SKM-1 (cell line): Measurements from ENCODE around the gene PIGZ.

ENCODE experiments used
- DNase-seq: peaks from one replicate; lab custom pipeline; 2025; ENCODE audit not compliant: unreplicated experiment; lab: John Stamatoyannopoulos, UW

The PIGZ gene, protein sequence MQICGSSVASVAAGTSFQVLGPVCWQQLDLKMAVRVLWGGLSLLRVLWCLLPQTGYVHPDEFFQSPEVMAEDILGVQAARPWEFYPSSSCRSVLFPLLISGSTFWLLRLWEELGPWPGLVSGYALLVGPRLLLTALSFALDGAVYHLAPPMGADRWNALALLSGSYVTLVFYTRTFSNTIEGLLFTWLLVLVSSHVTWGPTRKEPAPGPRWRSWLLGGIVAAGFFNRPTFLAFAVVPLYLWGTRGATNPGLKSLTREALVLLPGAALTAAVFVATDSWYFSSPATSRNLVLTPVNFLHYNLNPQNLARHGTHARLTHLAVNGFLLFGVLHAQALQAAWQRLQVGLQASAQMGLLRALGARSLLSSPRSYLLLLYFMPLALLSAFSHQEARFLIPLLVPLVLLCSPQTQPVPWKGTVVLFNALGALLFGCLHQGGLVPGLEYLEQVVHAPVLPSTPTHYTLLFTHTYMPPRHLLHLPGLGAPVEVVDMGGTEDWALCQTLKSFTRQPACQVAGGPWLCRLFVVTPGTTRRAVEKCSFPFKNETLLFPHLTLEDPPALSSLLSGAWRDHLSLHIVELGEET

GRCh38 chr3:196968233-196969133 is at the start of gene PIGZ:
Gene PIGZ, minus strand, starts transcription at chr3:196968833. Its CDS starts 16,802 bp downstream, at chr3:196952031.
- DNase-seq, result no peak

- no peak for DNase-seq
Measured at GRCh38 chr3:197017003-197017402, 48.4 kb upstream of the PIGZ start.

DNA sequence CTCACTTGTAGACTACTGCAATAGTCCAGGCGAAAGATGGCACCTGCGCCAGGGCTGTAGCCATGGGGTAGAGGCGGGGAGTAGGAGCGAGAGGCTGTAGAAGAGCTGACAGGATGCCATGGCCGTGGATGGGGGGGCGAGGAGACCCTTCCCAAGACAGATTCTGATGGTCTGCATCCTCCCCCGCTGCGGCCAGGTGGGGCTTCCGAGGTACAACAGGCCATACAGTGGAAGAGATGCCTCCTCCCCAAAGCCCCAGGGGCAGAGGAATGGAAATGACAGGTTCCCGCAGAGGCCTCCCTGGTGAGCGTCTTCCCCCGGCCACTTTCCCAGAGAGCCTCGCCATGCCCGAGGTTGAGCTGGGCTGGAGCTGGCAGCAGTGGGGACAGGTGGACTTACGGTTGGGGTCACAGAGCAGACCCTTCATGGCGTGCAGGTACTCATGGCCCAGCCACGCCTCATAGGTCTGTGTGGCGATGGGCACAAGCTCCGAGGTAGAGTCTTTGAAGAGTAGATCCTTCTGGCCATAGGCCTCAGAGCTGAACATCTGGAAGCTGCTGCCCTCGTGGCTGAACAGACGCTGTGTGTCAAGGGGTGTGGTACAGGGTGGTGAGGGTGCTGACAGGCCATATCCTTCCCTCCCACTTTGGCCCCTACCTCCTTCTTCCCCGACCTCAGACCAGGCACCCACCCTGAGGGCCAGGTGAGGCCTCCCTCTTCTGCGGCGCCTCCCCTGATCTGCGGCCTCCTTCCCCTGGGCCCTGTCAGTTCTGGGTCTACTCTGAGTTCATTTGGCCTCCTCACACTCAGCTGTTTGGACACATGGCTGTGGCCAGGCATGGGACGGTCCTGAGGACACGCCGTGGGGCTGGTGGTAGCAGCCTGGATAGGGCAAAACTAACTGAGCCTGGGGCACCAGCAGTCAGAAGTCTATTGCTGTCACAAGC is 47.4 kb upstream of the PIGZ start:
- no peak for DNase-seq

- no peak for DNase-seq
Measured at GRCh38 chr3:197014942-197015575, 46.4 kb upstream of the PIGZ start.

DNA sequence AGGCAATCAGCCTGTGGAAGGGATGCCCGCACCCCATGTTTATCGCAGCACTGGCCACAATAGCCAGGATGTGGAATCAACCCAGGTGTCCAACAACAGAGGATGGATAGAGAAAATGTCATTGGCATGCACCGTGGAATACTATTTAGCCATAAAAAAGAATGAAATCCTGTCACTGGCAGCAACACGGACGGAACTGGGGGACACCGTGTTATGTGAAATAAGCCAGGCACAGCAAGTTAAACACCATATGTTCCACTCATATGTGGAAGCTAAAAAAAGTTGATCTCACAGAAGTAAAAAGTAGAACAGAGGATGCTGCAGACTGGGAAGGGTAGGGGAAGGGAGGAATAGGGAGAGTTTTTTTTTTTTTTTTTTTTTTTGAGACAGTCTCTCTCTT is 45.4 kb upstream of the PIGZ start:
- DNase-seq, result no peak

DNA sequence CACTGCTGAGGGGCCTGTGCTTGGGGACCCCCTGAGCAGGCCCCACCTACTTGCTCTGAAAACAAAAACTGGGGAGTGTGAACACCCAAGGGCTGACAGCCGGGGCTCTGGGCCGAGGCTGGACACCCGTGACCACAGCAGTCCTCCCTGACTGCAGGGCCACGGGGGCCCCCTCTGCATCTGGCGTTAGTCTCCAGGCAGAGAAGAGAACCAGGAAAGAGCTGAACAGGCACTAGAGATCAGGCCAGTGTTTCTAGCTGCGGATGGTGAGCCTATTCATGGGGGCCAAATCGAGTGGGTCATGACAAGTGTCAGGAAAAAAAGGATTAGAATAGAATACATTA is 43.9 kb upstream of the PIGZ start:
- DNase-seq, result no peak

GRCh38 chr3:197011780-197012539 is 43.3 kb upstream of the PIGZ start:
- no peak for DNase-seq

DNA sequence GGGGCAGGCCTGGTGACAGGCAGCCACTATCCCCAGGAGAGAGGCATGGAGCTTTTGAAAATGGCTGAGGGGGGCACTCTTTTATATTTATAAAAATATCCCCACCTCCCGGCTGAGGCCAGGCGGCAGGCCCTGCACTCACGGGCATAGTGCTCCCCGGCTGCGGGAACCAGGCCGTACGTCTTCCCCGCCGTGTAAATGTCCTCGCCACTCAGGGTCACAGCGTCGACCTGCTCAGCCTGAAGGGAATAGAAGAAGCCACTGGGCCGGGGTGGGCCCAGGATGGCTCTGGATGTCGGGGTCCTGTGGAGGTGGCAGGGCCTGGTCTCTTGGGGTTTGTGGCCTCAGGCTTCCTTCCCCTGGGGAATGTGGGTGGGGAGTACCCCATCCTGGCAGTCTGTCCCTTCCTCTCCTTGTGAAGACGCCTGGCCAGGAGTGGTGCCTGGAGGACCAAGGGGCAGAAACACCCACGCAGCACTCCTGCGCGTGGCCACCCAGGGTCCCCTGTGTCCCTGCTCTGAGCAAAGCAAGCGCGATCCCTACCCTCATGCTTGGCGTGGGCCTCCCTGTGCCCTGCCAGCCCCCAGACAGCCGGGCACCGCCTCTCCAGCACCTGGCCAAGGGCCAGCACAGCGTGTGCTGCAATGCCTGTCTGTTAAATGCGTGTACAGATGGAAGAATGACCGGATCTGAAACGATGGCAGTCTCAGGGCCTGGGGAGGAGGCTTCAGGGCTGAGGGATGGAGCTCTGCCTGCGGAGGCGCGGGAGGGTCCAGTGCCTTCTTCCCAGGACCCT is 42.1 kb upstream of the PIGZ start:
- DNase-seq, result no peak

DNA sequence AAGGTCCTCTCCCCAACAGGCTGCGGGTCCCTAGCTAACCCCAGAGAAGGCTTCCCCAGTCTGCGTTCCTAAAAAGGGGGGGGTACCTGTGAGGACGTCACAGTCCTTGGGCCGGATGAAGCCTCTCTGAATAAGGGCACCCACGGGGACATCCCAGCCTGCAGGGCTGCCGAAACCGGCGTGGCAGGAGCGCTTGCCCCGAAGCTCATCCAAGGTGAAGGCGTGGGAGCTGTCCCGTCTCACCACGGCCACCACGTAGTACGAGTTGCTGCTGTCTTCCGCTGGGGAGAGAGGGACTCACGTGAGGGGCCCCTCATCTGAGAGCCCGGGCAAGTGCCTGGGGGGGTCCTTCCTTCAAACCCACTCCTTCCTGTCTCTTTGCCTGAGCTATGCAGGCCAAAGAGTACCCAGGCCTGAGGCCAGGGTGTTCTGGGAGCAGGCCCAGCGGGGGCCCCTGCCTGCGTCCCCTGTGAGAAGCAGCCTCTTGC is 40.9 kb upstream of the PIGZ start:
- no peak for DNase-seq

GRCh38 chr3:197008436-197009209 is 40.0 kb upstream of the PIGZ start:
- no peak for DNase-seq

- DNase-seq, result no peak
Measured at GRCh38 chr3:197007953-197008352, 39.3 kb upstream of the PIGZ start.

GRCh38 chr3:197007296-197007940 is 38.8 kb upstream of the PIGZ start:
- DNase-seq, result no peak

- DNase-seq, result no peak
Measured at GRCh38 chr3:197006860-197007259, 38.2 kb upstream of the PIGZ start.

GRCh38 chr3:197006446-197006845 is 37.8 kb upstream of the PIGZ start:
- DNase-seq, result no peak

DNA sequence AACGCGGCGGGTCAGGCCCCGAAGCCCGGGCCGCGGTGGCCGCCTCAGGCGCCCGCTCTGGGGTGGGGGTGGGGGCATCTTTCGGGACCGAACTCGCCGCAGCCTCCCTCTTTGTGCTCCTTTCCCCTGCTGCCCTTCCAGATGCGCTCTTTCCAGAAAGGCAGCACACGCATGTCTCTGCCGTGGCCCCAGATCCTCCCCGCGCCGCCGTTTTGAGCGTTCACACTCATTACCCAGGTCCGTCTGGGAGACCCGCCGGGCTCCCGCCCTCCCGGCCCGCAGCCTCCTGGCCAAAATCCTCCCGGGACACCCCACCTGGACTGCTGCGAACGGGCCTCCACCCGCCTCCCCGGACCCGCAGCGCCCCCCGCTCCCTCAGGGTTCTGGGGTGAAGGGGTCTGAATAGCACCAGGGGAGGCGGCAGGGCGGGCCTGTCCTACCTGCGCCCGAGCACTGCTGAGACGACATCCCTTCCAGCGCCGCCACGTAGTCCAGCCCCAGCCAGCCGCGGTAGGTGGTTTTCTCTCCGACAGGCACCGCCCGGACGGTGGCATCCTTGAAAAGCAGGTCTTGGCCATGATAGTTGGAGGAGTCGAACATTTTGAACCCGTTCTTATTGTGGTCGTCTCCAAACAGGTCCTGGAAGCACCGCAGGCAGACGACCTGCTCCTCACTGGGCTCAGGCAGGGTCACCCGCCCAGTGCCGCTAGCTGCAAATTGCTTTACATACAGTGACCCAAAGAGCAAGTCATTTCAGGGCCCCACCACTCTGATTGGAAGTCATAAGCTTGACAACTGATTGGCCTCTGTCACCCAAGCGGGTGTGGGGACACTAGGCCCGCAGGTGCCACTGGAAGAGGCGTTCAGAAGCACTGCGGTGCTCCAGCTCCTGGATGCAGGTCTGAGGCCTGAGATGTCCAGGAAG is 35.1 kb upstream of the PIGZ start:
- DNase-seq, result no peak
